Measurements from ENCODE around the gene DNM1. TPM values are rescaled to one million over a fixed set of nuclear protein-coding genes. Genes with fewer than 3 reads are reported as not detected.

Gene DNM1
- total RNA-seq, 4 donors from 2014 or later = 4.7 to 9.2 (median 5.4) TPM

DNA sequence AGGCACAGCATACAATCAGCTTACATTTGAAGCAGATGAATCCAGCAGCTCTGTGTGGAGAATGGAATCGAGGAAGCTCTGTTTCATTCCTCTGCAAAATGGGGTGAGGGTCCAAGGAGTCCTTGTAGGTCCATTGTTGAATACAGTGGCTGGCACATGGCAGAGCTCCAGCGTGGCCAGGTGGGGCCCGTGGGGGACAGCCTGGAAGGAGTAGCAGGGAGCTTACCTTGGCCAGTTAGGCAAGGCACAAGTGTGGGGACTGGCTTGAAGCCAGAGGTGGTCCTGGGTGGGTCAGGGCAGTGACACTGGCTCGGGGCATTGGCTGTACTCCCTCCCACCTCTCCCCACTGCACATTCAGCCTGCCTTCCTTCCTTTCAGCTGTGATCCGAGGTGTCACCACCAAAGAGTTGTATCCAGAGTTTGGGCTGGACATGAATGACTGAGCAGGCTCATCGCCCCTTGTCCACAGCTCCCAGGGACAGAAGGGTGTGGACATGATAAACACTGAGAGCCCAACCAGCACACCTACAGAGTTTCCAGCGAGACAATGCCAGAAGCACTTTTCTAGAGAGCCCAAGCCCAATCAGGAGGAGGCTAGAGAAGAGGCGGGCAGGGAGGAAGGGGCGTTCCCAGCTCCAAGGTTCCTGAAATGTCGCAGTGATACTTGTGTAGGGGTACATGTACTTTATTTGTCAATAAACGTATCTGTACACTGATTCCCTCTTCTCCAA is 85.3 kb downstream of the DNM1 start:
- 39 to 42% methylated on average over 11 of the region's 11 CpGs for WGBS, 2 donors
- Histone ChIP-seq H3K9me3 (no peaks in the 10 kb centered on the region), H3K27me3 (no peaks in the 10 kb centered on the region), H3K36me3 (no peaks in the 10 kb centered on the region), H3K27ac (peak overlapping the region; percentile 72 to 82 (median 82)), H3K4me3 (replicated peaks in 1 of 3) (no peak overlapping the region), H3K4me1 (peaks cover 34 to 48% of the 10 kb centered on the region in 2 donors)
- DNase-seq = peak; percentile 70
- peak in 1 of 2 donors; percentile 25 for TF ChIP-seq POLR2A (IDR thresholded peaks at IDR 0.05)
- TF ChIP-seq, protein P1, sequence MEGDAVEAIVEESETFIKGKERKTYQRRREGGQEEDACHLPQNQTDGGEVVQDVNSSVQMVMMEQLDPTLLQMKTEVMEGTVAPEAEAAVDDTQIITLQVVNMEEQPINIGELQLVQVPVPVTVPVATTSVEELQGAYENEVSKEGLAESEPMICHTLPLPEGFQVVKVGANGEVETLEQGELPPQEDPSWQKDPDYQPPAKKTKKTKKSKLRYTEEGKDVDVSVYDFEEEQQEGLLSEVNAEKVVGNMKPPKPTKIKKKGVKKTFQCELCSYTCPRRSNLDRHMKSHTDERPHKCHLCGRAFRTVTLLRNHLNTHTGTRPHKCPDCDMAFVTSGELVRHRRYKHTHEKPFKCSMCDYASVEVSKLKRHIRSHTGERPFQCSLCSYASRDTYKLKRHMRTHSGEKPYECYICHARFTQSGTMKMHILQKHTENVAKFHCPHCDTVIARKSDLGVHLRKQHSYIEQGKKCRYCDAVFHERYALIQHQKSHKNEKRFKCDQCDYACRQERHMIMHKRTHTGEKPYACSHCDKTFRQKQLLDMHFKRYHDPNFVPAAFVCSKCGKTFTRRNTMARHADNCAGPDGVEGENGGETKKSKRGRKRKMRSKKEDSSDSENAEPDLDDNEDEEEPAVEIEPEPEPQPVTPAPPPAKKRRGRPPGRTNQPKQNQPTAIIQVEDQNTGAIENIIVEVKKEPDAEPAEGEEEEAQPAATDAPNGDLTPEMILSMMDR (IDR thresholded peaks at IDR 0.05) = no peak
- intact Hi-C loops (cut with DNase I) = no loop called here

DNA sequence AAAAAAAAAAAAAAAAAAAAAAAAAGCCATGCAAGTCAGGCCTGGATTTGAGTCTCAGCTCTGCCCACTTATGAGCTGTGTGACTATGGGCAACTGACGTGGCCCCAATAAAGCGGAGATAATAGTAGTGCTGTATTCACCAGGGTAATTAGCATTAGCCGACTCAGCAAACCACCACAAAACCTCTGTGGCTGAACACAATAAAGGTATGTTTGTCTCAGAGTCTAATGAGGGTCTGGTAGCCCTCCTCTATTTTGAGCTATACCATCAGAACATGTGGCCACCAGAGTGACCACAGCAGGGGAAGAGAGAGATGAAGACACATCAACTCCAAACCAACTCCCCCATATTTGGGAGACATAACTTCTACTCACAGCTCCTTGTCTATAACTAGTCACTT is 88.8 kb downstream of the DNM1 start:
- no peaks in the 10 kb centered on the region for H3K27me3 ChIP-seq
- TF ChIP-seq POLR2A (IDR thresholded peaks at IDR 0.05) = no peak
- TF ChIP-seq, protein P1 (IDR thresholded peaks at IDR 0.05) = no peak
- no peaks in the 10 kb centered on the region for H3K36me3 ChIP-seq
- intact Hi-C loops (cut with DNase I) = loop anchor here (10.0 kb wide), 1 partner anchor 123 kb away; no protein-coding TSS in a partner anchor
- H3K4me3 ChIP-seq (replicated peaks in 1 of 3) = no peak overlapping the region
- H3K9me3 ChIP-seq = no peaks in the 10 kb centered on the region
- DNase-seq = no peak
- peaks cover 13 to 23% of the 10 kb centered on the region in 2 donors for H3K4me1 ChIP-seq
- H3K27ac ChIP-seq = no peak overlapping the region
- 88 to 95% methylated on average over 3 of the region's 3 CpGs for WGBS, 2 donors

DNA sequence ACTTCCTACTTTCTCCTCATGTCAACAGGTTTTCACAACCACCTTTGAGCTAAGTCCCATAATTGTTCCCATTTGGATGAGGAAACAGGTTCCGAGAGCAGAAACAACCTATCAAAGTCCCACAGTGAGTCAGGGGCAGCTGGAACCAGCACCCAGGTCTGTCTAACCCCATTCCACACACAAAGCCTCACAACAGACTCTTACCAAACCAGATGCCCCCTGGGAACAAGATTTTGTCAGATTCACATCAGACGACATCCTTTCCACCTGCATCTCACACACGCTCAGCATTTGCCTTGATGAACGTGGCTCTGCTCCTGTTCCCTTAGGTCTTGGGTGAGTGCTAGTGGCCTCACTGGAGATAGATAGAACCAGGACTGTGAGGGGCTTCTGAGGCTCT is 89.9 kb downstream of the DNM1 start:
- WGBS, 2 donors = 89 to 94% methylated on average over 4 of the region's 4 CpGs
- Histone ChIP-seq H3K4me3 (replicated peaks in 1 of 3) (no peak overlapping the region), H3K27ac (no peak overlapping the region), H3K9me3 (no peaks in the 10 kb centered on the region), H3K27me3 (no peaks in the 10 kb centered on the region), H3K36me3 (no peaks in the 10 kb centered on the region), H3K4me1 (peaks cover 9 to 15% of the 10 kb centered on the region in 2 donors)
- TF ChIP-seq POLR2A (IDR thresholded peaks at IDR 0.05) = no peak
- TF ChIP-seq, protein P1 (IDR thresholded peaks at IDR 0.05) = no peak
- no peak for DNase-seq
- intact Hi-C loops (cut with DNase I) = loop anchor here (10.0 kb wide), 1 partner anchor 122 kb away; no protein-coding TSS in a partner anchor

DNA sequence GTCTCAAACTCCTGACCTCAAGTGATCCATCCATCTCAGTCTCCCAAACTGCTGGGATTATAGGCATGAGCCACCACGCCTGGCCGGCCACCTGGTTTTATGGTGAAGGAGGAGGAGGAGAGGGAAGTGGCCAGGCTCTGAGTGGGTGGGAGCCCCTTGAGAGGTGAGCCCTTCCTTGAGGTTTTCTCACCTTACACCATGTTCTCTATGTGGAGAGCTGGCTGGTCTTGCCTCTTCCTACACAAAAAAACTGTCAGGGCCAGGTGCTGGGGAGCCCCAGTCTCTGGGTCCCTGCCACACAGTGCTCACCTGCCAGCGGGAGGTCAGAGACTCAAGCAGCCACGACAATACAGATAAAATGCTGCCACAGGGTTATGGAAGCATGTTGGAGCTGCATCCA is 91.0 kb downstream of the DNM1 start:
- Histone ChIP-seq H3K27ac (no peak overlapping the region), H3K4me1 (peaks cover 0 to 5% of the 10 kb centered on the region in 2 donors), H3K36me3 (no peaks in the 10 kb centered on the region), H3K4me3 (replicated peaks in 1 of 3) (no peak overlapping the region), H3K9me3 (no peaks in the 10 kb centered on the region), H3K27me3 (no peaks in the 10 kb centered on the region)
- TF ChIP-seq, protein P1 (IDR thresholded peaks at IDR 0.05) = no peak
- TF ChIP-seq POLR2A (IDR thresholded peaks at IDR 0.05) = no peak
- intact Hi-C loops (cut with DNase I) = loop anchor here (2.0 to 10.0 kb wide), 2 partner anchors 47 to 121 kb away; partner anchors contain the start of gene SLC27A4
- WGBS, 2 donors = 80 to 100% methylated on average over 2 to 4 of the region's 4 CpGs
- DNase-seq = no peak

Measured in thyroid gland (tissue), 4 donors.